ENCODE data around the gene NOXA1. TPM values are rescaled to one million over a fixed set of nuclear protein-coding genes. Genes with fewer than 3 reads are reported as not detected.

Gene NOXA1
- total and polyA plus RNA-seq, 2 of the 8 experiments (the other 6 are each of a cell fraction or from before 2014, with no cell fraction given) = 0.34 to 0.91 TPM

DNA sequence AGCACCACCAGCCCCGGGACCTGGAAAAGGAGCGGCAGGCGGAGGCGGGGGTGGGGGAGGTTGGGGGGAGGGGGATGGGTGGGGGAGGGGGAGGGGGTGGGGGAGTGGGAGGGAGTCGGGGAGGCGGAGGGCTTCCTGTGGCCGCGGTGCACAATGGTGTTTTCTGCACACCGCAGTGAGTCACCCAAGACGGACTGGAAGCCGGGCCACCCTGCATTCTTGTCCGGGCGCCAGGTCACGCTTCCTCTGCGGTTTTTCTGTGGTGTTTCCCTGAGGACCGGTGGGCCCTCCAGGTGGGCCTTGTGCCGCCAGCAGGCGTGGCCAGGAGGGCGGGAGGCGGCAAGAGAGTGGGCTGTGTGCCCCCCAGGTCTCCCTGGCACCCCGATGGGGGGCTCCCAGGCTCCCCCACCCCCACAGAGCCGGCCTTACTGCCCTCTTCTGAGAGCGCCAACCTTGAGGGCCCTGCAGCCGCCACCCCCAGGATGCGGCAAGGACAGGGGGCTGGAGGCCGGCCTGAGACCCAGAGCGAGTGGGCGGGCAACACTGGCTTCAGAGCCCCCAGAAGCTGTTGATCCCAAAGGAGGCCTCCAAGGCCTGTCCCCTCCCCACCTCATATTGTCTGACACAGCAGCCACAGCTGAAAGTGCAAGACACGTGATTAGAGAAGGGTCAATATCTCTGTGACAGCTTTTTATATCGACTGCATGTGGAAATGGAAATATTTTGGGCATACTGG, 11.4 kb upstream of the NOXA1 start (continued):
- TF ChIP-seq TAF1 (IDR thresholded peaks at IDR 0.05; ENCODE audit: low read depth, low read length) = no peak
- no peak for TF ChIP-seq EZH2 (IDR thresholded peaks at IDR 0.05; ENCODE audit: low read depth, low read length, severe bottlenecking)
- no peak for TF ChIP-seq SRF (IDR thresholded peaks at IDR 0.05; ENCODE audit: low read depth, low read length)
- no peak for TF ChIP-seq SIN3A (conservative IDR thresholded peaks at IDR 0.05 in 1 of 2, IDR thresholded peaks at IDR 0.05 in 1 of 2; ENCODE audit: low read depth in 1 of 2, low read length in 2 of 2)
- TF ChIP-seq CBX5 (IDR thresholded peaks at IDR 0.05; ENCODE audit: low read depth, low read length) = no peak
